GM19455 (cell line): ENCODE results near the gene NCAPG.
A peak's percentile ranks its signal among the peaks of the same experiment; 100 is the strongest.

Experiments
- ATAC-seq: cut with Tn5 transposase; IDR thresholded peaks from one replicate; pipeline ENCODE4 v1.9.1; 2021; ENCODE audit not compliant: unreplicated experiment

The NCAPG gene

GRCh38 chr4:17875402-17876070 lies 64.8 kb downstream of the NCAPG start:
- ATAC-seq: peak; percentile 96

- no peak for ATAC-seq
These were observed 66.2 kb downstream of the NCAPG start for GRCh38 chr4:17876943-17877342.

GRCh38 chr4:17877661-17878060 lies 66.9 kb downstream of the NCAPG start:
- ATAC-seq: no peak

GRCh38 chr4:17884063-17884462 lies 73.3 kb downstream of the NCAPG start:
- no peak for ATAC-seq

- no peak for ATAC-seq
These were observed 73.7 kb downstream of the NCAPG start for GRCh38 chr4:17884511-17884910.

GRCh38 chr4:17889692-17890091 lies 78.9 kb downstream of the NCAPG start:
- ATAC-seq: no peak

- no peak for ATAC-seq
These were observed 83.6 kb downstream of the NCAPG start for GRCh38 chr4:17894421-17894820.
